SIG-M5 (cell line): ENCODE results near the gene LYPD5.
"Not testable (repeated sequence)": the region's sequence is repeated elsewhere in the genome, so short reads cannot be mapped to it uniquely, and the experiment has no call there.

Experiments
- DNase-seq: peaks from one replicate; lab custom pipeline; 2025; lab: John Stamatoyannopoulos, UW

The LYPD5 gene

DNA sequence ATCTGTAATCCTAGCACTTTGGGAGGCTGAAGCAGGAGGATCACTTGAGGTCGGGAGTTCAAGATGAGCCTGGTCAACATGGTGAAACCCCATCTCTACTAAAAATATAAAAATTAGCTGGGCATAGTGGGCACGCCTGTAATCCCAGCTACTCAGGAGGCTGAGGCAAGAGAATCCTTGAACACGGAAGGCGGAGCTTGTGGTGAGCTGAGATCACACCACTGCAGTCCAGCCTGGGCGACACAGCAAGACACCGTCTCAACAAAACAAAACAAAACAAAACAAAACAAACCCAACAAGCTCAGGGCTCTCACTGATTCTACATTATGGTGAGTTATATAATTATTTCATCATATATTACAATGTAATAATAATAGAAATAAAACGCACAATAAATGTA, 4.2 kb upstream of the LYPD5 start:
- not testable (repeated sequence) for DNase-seq

DNA sequence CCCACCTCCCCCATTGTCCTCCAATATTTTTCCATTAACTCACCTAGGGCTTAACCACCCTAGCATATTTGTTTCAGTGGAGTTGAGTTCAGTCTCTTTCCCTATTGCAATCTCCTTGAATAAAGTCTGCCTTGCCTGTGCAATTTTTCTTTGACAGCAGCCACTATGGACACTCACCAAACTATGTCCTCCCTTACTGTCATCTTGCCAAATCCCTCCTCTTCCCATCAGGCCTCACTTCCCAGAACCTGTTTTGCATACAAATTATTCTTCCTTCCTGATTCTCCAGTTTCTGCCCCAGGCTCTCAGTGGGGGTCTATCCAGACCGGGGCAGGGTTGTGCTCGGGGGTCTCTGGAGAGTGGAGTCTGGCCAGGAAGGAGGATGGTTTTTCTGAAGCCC, 2.2 kb upstream of the LYPD5 start:
- no peak for DNase-seq

DNA sequence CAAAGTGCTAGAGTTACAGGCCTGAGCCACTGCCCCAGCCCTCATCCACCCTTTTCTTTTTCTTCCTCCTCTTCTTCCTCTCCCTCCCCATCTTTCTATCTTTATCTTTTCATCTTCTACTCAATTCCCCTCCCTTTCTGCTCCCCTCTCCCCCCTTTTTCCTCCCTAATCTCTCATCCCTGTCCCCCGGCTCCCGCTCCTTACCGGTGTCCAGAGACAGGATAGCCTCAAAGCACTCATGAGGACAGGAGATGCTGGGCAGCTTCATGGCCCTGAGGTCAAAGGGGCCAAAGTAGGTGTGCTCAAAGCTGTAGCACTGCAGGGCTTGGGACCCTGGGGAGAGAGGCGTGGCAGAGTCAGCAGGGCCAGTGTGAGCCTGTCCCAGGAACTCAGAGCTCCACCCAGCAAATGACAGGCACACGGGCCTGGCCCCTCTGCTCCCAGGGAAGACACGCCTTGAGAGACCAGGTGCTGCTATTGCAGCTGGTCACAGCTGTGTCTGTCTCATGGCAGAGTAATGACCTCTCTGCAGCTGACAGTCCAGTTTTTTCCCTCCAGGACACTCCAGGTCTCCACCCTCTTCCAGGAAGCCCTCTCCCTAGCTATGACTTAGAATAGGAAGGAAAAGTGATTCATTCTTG, 2.6 kb downstream of the LYPD5 start:
- no peak for DNase-seq

DNA sequence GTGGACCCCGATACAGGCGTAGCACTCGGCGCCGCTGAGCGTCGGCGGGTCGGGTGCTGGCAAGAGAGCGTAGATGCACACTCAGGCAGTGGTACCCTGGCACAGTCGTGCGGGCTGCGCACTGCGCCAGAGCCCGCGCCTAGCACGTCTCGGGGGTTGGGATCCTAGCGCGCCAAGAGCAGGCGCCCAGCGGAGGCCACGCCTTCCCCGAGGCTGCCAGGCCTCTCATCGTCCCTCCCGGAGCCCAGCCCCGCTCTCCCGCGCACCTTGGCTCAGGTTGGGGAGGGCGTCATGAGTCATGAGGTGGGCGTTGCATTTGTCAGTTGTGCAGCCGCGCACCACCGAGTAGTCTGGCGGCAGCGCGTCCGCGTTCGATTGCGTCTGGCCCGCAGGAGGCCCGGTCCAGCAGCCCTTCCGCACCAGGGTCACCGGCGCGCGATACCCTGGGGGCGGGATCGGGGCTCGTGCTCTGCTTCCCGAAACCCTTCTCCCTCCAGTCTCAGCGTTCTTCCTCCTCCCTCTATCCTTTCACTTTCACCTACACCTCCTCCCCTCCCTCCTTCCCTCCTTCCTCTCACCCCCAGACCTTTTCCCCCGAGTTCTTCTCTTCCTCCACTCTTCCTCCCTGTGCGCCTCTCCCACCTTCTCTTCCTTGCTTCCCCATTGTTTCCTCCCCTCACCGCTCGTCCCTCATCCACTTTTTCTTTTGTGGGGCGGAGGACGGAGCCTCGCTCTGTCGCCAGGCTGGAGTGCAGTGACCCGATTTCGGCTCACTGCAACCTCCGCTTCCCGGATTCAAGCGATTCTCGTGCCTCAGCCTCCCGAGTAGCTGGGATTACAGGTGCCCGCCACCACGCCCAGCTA, 3.5 kb downstream of the LYPD5 start:
- no peak for DNase-seq

DNA sequence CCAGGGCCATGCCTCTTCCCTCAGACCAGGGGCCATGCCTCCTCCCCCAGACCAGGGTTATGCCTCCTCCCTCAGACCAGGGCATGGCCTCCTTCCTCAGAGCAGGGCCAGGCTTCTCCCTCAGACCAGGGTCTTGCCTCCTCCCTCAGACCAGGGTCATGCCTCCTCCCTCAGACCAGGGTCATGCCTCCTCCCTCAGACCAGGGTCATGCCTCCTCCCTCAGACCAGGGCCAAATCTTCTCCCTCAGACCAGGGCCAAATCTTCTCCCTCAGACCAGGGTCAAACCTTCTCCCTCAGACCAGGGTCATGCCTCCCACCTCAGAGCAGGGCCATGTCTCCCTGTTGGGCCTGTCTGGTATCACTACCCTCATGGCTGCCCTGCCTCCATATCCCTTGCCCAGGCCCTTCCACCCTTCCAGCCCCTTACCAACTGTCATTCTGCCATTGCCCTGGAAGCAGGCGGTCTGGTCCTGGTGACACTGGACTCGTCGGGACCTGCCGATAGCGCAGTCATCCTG, 4.2 kb downstream of the LYPD5 start:
- DNase-seq = no peak

DNA sequence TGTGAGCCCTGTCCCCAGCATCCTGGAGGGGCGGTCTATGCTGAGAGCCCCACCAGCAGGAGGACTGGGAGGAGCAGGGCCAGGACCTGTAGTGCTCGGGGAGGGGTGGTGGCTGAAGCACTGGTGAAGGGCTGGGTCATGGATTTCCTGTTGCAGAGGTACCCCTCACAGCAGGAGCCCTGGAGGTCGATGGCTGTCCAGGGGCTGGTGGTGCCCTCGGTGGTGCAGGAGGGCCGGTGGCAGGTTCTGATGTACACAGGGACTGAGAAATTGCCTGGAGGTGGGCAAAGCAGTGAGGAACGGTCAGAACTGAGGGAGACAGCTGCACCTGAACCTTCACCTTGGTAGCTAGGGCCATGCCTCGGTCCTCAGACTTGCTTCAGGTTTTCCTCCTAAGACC, 4.7 kb downstream of the LYPD5 start:
- no peak for DNase-seq

DNA sequence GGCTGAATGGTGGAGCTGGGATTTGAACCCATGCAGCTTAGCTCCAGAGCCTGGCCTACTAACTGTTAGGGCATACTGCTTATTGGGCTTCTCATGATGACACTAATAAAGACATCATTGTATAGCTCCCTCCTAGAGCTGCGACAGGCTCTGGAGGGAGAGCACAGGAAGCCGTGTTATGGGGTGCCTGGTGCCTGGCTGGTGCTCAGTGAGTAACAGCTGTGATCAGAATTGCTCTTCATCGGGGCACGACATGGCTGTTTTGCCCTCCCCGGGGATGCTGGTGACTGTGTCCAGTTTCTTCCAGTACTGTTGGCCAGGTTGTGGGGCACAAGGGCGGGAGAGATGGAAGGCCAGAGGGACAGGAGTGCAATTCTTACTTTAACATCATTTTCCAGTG, 5.1 kb downstream of the LYPD5 start:
- no peak for DNase-seq

DNA sequence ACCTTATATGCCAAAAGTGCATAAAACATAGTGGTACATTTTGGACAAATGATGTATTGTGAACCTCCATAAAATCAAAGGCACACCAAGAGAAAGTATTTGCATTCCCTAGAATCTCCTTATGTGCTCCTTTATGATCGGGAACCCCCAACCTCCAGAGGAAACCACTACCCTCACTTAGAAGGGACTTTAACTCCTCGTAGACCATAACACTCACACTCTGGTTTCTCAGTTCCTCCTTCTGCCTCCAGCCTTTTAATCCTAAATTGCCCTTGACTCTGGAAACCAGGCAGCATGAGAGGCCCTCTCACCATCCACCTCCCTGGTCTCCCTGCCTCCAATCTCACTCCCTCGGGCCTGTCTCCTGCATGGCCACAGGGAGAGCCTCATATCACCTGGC, 11.7 kb downstream of the LYPD5 start:
- no peak for DNase-seq

DNA sequence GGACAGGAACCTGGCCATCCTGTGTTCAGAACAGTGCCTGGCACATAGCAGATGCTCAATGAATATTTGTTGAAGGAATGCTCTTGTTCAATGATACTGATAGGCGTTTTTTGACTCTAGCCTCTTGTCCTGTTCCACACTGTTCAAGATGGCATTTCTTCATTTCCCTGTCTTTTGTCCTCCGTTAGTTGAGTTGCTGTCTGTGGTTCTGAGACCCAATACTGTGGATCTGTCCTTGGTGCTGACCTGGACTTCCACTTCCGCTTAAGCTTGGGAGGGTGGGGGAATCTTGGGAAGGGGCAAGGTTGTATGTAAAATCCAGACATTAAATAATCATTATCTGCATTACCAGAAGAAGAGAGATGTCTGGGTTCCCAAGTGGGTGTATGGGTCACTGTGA, 13.2 kb downstream of the LYPD5 start:
- no peak for DNase-seq

DNA sequence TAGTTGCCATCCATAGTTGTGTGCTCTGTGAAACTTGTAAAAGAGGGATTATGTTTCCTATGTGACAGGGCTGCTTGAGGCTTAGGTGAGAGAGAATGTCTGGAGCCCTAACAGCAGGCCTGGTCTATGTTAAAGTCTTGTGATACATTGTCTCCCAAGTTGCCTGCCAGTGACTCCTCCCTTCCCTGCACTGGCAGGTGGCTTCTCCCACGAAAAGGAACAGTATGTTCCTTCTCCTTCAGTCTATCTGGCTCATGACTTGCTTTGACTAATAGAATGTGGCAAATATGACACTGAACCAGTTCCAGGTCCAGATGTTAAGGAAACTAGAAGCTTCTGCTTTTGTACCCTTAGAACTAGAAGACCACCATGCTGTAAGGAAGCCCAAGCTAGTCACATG, 15.6 kb downstream of the LYPD5 start:
- no peak for DNase-seq

DNA sequence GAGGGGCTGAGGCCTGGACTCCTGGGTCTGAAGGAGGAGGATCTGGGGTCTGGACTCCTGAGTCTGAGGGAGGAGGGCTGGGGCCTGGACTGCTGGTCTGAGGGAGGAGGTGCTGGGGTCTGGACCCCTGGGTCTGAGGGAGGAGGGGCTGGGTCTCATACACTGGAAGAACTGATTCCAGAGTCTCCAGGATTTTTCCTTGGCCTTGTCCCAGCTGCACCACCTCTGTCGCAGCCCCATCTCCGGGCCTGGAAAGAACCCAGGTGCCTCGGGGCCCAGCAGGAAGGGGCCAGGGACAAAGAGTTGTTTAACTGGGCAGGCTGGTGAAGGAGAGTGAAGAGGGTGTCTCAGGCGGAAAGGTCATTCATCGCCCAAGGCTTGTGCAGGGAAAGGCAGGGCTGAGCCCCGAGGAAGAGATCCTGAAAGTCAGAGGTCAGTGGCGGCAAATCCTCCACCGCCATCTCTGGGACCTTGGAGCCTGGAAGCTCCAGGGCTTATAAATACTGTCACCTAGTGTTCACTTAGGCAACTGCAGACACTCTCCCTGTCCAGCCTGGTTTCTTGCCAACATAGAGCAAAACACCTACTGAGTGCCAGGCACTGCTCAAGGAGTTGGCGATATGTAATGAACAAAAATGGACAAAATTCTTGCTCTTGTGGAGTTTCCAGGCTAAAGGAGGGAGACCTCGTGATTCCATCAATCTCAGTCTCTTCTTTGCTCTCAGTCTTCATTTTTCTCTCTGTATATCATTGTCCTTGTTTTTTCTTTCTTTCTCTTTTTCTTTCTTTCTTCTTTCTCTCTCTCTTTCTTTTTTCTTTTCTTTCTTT, 17.1 kb downstream of the LYPD5 start:
- no peak for DNase-seq

DNA sequence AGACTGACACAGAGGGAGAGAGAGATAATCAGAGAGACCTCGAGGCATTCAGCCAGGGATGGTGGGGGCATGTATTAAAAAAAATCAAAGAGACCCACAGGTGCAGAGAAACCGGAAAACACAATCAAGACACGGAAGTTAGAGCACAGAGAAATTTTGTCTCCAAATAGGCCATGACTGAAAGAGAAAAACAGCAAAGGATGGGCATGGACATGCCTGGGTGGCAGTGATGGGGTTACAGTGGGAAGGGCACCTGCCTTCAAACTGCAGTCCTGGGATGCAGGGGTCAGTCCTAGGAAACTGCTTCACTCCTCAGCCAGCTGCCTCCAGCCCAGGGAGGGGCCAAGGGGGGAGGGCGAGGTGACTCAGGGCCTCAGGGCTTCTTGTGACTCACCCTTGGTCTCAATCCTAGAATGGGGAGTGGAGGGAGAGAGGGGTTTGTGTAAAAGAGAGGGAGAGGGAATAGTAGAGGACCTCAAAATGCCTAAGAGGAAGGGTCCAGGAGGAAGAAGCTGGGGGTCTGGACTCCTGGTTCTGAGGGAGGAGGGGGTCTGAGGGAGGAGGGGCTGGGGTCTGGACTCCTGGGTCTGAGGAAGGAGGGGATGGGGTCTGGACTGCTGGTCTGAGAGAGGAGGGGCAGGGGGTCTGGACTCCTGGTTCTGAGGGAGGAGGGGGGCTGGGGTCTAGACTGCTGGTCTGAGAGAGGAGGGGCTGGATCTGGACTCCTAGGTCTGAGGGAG, 17.8 kb downstream of the LYPD5 start:
- no peak for DNase-seq

DNA sequence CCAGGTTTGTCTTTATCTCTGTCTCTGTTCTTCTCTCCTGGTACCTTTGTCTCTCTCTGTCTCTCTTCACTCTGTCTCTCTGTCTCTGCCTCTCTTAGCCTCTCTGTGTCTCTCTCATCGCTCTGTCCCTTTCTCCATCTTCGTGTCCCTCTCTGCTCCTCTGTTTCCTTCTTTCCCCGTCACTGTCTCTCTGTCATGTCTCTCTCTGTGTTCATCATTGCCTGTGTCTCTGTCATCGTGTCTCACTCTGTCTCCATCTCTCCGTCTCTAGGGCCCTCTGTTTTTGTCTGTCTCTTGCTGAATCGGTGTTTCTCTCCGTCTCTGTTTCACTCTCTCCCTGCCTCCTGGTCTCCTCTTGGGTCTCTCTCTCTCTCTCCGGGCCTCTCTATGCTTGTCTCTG, 18.6 kb downstream of the LYPD5 start:
- no peak for DNase-seq

DNA sequence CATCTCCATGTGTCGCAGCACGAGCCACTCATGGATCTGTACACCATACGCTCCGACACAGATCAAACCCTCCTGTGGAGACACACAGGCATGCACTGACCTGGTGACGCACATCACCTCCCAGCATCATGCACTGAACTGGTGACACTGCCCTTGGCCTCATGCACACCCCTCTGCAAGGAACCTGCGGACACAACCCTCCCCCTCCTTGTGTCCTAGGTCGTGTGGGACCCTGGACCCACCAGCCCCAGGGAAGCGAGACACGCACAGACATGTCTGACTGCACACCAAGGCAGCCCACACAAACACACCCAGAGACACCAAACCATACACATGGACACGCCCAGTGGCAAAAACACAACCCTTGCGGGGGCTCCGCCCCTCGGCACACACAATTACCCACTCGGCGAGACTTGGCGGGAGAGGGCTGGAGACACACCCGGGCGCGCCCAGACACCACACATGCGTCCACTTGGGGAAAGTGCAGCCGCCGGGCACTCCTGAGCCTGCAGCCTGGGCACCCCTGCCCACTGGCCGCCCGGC, 19.5 kb downstream of the LYPD5 start:
- no peak for DNase-seq

DNA sequence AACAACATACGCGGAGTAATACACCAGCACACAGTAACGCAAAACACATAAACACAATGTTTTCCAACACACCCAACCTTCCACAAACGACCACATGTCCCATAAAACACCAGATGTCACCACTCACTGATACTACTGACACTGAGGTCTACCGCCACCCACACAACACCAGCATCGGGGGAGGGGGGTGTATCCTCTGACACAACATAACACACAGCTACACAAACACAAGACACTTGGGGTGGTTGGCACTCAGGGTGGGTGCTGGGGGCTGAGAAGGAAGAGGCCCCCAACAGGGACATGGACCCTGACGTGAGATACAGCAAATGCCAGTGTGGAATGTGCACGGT, 20.0 kb downstream of the LYPD5 start:
- no peak for DNase-seq

DNA sequence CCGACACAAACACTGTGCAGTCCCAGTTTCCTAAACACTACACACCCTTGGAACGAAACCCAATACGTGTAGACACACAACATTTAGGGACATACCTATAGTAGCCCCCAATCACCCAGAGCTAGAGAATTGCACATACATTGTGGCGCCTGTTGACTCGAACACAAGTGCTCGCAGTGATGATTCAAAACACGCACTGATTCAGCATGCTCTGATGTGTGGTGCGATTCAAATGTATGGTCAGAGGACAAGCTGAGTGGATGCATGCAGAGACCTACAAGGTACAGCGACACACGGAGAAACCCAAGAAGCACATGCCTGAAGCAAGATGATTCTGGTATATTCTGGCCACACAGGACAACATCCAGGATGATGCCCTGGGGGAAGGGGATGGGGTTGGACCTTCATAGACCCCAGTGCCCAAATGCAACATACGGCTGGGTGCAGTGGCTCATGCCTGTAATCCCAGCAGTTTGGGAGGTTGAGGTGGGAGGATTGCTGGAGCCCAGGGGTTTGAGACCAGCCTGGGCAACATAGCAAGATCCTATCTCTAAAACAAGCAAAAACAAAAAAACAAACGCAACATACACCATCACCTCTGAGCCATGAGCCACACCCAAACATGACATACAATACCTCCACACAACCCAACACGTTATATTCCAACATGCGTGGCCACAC, 20.5 kb downstream of the LYPD5 start:
- DNase-seq = no peak

DNA sequence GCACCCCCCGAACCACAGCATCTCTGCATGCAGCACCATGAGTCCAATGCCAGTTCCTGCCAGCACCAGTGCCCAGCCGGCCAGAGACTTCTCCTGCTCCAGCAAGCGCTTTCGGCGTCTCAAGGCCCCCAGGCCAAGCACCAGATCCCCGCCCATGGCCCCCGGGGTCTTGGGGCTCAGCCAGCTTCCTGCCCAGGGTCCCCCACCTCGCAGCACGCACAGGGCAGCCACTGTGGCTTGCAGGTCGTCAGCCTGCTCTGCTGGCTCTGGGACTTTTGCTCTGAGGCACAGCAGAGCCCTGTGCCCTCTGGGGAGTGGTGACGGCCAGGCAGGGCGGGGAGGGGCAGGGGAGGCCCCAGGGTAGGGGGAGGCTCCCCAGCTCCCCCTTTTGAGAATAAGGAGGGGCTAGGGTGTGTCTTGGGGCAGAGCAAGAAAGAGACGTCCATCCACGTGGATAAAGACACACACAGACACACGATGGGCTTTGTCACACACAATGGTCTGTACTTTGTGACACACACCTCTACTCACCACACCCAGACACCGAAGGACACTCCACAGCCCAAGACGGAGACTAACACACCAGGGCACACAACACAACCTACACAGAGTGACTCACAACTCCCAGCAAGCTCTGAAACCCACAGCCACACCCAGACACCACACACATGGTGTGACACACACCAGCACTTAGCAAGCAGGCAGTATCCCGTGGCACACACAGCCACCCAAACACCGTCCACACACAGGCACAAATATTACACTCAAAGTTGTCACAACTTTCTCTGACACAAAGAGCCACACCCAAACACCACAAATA, 21.3 kb downstream of the LYPD5 start, which contains the start of gene KCNN4:
KCNN4 (minus strand) TSS at position 268 of the 820 bp plus-strand sequence; CDS start at position 156, 112 bp downstream.
- DNase-seq = no peak

DNA sequence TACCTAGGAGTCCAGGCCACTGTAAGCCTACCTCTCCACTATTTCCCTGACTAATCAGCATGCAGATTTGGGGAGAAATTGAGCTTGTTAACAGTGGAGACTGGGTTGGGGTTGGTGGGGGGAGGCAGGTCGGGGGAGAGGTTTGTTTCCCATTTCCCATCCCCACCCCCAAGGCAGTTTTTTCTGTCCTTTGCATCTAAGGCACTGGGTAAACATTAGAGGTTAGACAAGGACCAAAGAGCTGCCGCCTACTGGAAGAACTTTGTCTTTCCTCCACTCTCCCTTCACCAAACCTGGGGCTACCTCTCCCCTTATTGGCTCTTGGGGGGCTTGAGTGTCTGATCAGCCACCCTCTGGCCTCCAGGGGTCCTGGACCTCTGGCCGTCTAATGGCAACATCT, 22.4 kb downstream of the LYPD5 start:
- DNase-seq = no peak

DNA sequence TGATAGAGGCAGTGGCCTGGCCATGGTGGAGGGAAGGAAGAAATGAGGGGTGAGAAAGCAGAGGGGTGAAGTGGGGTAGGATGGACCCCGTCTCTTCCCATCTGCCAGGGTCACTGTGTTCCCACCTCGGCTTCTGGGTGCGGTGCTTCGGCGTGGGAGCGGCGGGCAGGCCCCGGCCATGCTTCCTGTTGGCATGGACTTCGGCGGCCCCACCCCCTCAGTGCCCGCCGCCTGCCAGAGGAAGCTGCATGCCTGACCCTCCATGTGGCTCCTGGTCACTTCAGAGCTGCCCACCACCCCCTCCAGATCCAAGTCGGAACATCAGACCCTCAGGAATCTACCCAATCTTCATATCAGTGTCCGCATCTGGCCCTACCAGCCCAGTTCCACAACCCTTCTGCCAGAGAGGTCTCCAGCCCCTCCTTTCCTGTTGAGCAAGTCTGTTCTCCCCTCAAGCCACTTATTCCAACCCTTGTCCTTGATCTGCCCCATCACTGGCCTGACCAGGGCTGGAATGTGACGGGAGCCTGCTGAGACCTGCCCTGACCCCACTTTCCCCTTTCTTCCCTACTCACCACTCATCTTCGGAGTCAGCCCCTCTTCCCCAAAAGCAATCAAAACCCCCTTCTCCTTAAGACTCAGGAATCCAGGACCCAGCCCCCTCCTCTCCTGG, 23.0 kb downstream of the LYPD5 start:
- DNase-seq = no peak

DNA sequence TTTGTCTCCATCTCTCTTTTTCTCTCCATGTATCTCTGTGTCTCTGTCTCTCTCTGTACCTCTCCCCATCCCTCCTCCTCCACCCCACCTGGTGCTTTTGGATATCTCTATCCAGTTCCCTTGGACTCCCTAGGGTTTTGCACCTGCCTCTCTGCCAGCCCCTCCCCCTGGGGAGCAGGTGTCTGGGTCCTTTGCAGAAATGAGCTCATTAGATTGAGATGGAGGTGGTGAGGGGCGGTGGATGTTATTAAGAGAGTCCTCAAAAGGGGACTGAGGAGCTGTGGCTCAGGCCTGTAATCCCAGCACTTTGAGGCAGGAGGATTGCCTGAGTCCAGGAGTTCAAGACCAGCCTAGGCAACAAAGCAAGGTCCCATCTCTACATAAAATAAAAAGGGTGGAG, 23.6 kb downstream of the LYPD5 start:
- DNase-seq = no peak
